ENCODE data around the gene TEAD1.
"Not testable (repeated sequence)": the region's sequence is repeated elsewhere in the genome, so short reads cannot be mapped to it uniquely, and the experiment has no call there.

TEAD1 gene

GRCh38 chr11:12737024-12737423, 62.8 kb downstream of the TEAD1 start:
- no peak for DNase-seq (ENCODE audit: low read depth, low spot score)

- DNase-seq (ENCODE audit: low read depth, low spot score), result no peak
These were observed 67.5 kb downstream of the TEAD1 start for GRCh38 chr11:12741671-12742216.

- DNase-seq (ENCODE audit: low read depth, low spot score), result no peak
These were observed 69.7 kb downstream of the TEAD1 start for GRCh38 chr11:12743834-12744449.

GRCh38 chr11:12744826-12745502, 70.7 kb downstream of the TEAD1 start:
- DNase-seq (ENCODE audit: low read depth, low spot score), result peak; percentile 62

GRCh38 chr11:12745787-12746186, 71.6 kb downstream of the TEAD1 start:
- DNase-seq (ENCODE audit: low read depth, low spot score), result no peak

- peak; percentile 96 for DNase-seq (ENCODE audit: low read depth, low spot score)
These were observed 72.4 kb downstream of the TEAD1 start for GRCh38 chr11:12746593-12747097.

- DNase-seq (ENCODE audit: low read depth, low spot score), result no peak
These were observed 74.3 kb downstream of the TEAD1 start for GRCh38 chr11:12748561-12748960.

- no peak for DNase-seq (ENCODE audit: low read depth, low spot score)
These were observed 75.2 kb downstream of the TEAD1 start for GRCh38 chr11:12749442-12749841.

- DNase-seq (ENCODE audit: low read depth, low spot score), result no peak
These were observed 76.0 kb downstream of the TEAD1 start for GRCh38 chr11:12750181-12750580.

- no peak for DNase-seq (ENCODE audit: low read depth, low spot score)
These were observed 78.8 kb downstream of the TEAD1 start for GRCh38 chr11:12752868-12753524.

GRCh38 chr11:12754021-12754420, 79.8 kb downstream of the TEAD1 start:
- DNase-seq (ENCODE audit: low read depth, low spot score), result no peak

GRCh38 chr11:12754582-12755234, 80.5 kb downstream of the TEAD1 start:
- DNase-seq (ENCODE audit: low read depth, low spot score), result no peak

GRCh38 chr11:12755510-12756453, 81.6 kb downstream of the TEAD1 start:
- DNase-seq (ENCODE audit: low read depth, low spot score), result no peak

- DNase-seq (ENCODE audit: low read depth, low spot score), result no peak
These were observed 82.2 kb downstream of the TEAD1 start for GRCh38 chr11:12756454-12756806.

GRCh38 chr11:12756867-12757266, 82.6 kb downstream of the TEAD1 start:
- no peak for DNase-seq (ENCODE audit: low read depth, low spot score)

- DNase-seq (ENCODE audit: low read depth, low spot score), result no peak
These were observed 83.2 kb downstream of the TEAD1 start for GRCh38 chr11:12757416-12757815.

GRCh38 chr11:12758117-12758516, 83.9 kb downstream of the TEAD1 start:
- not testable (repeated sequence) for DNase-seq (ENCODE audit: low read depth, low spot score)

- no peak for DNase-seq (ENCODE audit: low read depth, low spot score)
These were observed 86.8 kb downstream of the TEAD1 start for GRCh38 chr11:12761029-12761428.

GRCh38 chr11:12762278-12762677, 88.1 kb downstream of the TEAD1 start:
- no peak for DNase-seq (ENCODE audit: low read depth, low spot score)

GRCh38 chr11:12762696-12763324, 88.6 kb downstream of the TEAD1 start:
- DNase-seq (ENCODE audit: low read depth, low spot score), result no peak

Measured in ELF-1 (cell line).